Activated CD4-positive, CD25-positive, alpha-beta regulatory T cell treated with anti-CD3 and anti-CD28 coated beads, Interleukin-2, amount 50 U/mL, for 72 hours (primary cell): ENCODE measurements around the gene FTO.

ENCODE experiments used
- DNase-seq: peaks from one replicate; pipeline ENCODE4 v3.0.0; 2021

Gene FTO

DNA sequence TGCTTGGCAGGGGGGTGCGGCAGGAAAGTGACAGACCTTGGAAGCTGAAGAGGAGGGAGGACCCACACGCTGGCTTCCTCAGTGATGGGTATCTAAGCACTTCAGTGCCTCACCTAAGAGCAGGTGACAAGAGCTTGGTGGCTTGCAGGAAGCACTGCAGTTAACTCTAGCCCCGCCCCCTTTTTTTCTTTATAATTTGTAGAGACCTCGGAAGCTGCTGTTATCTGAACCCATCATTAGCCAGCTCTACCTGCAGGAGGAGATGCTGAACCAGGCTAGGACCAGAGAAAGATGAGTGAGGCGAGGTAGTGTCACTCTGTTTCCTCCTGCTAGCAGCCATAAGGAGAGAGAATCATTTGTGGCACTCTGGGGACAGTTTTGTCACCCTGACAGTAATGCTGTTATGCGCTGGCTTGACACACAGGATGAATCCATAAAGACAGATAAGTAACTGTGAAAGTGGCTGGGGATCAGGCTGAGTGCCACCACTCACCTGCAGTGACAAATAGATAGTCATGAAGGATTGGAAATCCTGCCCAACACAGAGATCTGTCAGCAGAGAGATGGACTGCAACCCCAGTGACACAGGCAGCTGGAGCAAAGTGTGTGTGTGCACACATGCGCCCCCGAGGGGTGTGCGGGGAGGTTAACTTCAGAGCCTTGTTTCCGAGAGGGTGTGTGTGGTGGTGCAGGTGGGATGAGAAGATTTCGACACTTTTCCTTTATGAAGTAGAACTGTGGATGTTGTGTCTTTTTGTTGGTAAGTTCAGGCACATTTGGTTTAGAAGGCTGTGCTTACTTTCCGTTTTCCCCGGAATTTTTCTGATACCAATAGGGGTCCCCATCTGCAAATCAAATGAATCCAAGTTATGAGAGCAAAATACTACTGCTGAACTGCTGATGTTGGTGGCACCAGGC is 358.7 kb downstream of the FTO start:
- no peak for DNase-seq

DNA sequence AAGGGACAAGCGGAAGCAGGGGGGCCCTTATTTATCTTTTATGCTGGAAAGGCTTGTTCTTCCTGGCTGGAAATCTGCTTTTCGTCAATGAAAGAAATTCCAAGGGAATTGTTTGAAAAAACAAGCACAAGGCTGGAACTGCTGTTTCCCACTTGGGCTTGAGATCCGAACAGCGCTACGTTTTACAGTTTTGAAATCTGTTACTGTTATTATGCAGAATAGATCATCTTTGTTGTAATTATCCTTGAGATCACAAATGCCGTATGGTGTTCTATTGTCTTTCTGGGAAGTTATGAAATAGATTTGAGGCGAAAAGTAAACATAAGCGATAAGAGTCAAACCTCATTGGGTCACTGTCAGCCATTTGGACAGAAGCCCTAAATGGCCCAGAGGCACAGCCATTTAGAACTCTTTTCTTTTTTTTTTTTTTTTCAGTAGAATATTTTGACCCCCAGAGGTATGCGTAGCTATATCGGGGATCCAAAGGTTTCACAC is 359.4 kb downstream of the FTO start:
- no peak for DNase-seq

DNA sequence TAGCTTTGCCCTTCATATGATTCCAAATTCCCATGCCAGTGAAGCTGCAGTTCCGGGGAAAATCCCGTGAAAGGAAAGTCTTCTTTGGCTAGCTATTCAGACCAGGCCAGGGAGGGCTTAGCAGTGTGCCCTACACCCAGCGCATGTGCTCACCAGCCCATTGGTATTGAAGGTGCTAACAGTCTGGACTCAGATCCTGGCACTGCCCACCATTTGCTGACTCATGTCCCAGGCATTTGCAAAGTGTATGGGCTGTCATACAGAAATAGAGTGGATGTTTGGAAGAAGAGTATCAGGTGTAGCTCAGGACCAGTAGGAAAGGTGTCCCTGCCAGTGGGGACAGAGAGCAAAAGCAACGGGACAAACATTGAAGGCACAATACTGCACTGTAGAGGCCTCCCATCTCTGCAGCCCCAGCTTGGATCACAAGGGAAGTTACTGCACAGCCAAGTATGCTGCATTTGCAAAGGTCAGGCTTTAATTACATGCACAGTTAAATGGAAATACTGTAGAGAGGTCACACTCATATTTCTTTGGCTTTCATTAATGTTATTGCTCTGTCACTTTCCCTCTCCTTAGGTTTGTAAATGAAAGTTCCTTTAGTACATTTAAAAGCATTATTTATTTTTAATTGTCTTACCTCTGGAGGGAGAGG is 362.6 kb downstream of the FTO start:
- no peak for DNase-seq

DNA sequence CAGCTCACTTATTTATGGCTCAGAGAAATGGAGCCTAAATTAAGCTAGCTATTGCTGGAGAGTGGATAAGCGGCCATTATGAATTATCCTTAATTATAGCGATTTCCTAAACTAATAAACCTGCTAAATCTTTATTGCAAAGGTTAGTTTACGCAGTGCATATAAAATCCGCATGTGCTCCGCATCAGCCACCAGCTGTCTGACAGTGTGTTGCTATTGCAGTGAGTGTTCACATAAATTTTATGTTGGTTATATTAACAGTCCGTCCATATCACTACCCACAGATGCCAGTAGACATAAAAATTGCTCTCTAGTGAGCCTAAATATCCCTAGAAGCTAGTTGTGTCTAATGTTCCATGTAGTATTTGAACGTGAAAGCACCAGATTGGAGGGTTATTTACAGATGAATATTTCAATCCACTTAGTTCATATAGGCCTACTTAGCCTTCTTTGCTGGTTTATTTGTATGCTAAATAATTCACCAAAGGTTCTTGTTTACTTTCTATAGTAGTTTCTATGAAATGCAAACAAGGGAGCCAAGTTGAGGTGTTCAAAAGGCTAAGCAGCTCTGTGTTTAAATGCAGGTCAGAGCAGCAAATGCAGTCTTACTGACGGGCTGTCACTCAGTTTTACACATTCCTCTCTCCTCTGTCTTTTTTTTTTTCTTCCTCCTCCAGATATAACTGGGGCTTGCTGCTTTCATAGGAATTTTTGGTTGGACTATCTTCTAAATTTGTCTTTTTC is 363.5 kb downstream of the FTO start:
- DNase-seq: no peak

DNA sequence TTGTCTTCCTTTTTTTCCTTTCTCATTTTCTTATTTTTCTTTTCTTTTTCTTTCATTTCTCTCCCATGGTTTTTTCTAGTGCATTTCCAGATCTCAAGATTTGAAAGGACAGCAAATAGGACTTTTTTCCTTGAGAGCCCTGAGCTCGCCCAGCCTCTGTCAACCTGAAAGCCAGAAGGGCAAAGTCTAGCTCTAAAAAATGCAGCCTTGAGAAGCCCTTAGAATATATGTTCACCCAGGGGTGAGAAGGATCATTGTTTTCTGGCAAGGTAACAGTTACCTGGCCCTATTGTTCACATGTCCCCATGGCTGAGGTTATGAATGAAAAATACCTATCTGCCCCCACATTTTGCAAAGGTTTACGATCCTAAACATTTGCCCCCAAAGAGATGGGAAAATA is 364.3 kb downstream of the FTO start:
- DNase-seq: no peak

DNA sequence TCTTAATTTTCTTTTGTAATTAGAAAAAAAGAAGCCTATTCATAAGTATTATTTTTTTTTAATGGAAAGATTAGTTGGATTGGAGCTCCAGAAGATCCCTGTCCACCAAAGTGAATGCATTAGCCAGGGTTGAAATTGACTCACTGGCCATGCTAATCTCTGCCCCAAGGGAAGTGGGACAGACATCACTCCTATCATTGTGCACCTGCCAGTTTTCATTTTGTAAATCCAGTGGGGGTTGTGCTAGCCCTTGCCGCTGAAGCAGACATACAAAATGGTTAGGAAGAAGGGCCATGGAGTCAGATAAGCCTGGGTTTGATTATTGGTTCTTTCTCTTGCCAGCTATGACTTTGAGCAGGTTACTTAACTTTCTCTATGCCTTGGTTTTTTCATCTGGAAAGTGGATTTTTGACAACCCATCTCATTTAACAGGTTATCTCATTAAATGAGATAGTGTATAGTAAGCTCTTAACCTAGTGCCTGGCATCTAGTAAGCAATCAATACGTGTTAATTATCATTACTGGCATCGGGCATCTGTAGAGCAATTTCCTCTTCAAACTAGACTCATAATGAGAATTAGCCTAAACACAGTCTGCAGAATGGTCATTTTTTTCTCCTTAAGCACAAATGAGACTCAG is 365.8 kb downstream of the FTO start:
- no peak for DNase-seq

DNA sequence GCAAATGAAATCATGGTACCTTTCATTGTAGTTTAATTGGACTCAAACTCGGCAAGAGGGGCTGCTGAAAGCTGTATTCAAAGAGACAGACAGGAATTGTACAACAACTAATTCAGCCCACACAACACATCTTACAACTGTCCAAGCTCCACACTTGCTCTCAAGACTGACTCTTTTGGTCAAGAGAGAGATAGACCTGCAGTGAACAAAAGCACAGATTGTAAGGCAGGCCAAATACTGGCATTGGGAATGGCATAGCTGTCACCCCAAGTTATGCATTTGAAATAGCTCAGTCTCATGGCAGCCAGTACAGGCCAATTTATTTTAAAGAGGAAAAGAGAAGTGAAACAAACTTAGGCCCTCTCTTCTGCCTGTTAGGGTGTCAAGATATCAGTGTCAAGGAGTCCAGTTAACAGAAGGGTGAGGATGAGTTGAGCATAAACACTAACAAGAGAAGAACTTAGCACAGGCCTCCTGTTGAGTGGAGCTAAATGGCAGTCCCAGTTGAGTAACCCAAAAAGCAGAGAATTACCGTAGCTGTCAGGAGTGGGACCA is 366.9 kb downstream of the FTO start:
- no peak for DNase-seq

DNA sequence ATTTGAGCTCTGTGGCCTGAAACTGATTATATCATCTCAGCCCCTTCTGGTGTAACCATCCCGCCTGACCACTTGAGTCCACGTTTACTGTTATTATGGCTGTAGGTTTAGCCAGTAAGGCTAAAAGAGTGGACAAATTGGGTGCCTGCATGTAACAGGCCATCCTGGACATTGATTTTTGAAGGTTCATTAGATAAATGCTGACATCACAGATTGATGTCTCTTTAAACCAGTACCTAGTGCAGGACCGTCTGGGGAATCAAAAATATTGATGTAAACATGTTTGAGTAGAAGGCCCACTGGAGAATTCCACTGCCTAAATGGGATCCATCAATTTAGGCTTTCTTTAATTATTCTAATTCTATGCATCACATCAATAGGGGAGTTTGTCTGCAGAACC is 367.6 kb downstream of the FTO start:
- no peak for DNase-seq

DNA sequence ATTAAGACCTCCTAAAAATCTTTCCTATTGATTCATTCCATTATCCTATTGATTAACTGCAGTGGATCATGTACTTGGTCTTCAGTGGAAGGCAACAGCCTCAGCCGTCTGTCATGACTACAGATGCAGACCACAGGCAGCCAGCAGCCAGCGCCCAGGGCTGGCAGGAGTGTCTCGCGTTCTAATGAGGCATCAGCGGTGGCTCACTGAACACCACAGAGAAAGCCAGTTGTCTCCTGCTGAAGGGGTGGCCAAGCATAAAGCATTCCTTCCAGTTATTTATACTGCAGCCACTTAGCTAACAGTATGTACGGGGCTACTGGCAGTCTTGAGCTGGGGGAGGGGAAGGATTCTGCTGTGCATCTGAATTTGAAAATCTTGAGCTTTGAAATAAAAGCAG is 368.3 kb downstream of the FTO start:
- no peak for DNase-seq

DNA sequence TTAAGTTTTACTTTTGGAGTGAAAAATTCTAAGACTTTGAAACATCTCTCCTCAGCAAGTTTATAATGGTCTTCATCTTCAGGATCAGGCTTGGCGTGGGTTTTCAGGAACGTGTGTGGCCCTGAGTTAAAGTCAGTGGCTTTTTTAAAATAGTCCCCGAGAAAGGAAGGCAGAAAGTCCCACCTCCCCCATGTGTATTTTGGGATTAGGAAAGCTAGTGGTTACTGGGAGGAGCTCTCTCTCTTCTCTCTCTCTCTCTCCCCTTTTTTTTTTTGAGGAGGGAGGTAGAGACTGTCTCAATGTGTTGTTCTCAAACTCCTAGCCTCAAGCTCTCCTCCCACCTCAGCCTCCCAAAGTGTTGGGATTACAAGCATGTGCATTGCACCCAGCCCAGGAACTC is 369.4 kb downstream of the FTO start:
- no peak for DNase-seq

DNA sequence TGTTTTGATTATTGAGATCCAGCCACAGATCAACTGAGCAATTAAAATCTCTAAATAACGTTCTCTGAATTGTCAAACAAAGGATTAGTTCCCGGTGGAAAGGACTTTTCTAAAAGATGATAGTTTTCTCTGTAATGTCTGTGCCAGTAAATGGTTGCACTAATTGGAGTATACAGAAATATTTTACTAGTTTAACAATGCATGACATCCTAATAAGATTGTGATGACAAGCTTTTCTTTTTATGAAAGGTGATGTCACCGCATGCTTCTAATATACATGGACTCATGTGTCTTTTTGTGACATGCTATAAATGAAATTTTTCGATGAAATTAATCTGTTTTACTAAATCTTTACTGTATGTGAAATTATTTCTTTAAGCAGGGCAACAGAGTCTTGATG is 371.5 kb downstream of the FTO start:
- no peak for DNase-seq

DNA sequence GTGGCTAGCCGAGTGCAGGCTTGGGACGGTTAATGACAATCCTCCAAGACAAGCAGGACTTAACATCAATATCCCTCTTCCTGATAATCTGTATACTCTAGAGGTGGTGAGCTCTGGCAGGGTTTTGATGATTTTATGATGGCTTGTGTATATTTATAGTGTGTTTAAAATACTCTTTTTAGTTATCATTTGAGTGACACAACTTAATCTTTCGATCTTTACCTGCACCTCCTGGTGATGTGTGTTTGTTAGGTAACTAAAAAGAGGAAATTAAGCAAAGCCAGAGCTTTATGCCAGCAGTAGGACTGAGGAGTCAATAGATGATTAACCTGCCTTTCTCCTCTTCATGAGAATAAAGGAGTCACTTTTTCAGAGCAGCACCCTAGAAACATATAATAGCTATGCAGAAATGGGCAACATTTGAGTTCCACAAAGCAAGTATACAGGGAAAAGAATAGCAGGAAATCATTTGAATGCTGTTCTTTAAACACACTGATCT is 372.1 kb downstream of the FTO start:
- no peak for DNase-seq

DNA sequence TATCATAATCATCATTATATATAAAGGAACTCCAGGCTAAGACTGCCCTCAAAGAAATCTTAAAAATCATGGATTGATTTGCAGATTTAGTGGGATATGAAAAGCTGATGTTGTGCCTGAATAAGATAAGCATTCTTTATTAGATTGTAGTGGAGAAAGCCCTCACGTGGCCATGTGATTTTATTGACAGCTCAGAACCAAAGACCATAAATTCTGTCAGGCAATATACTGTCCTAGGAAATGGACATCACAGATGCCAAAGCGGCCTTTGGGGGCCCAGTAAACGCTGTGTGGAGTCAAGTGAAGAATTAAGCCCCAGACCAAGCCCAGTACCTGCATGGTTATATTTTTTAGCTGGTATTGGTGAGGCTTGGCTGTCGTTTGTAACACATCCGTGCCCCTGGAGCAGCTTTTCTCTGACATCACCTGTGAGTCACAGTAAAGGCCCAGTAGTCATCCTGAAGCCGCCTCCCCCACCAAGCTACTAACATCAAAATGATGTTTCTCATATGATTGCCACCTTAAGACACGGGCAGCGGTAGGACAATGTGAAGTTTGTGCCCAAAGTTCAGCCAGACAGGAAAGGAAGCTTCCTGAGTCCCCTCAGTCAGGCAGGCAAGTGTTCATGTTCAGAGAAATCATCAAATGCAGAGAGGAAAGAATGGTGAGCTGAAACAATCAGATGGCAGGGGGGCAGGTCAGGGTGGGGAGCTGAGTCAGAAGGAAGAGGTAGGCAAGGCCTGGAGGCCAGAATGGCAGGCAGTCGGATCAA is 373.3 kb downstream of the FTO start:
- no peak for DNase-seq

DNA sequence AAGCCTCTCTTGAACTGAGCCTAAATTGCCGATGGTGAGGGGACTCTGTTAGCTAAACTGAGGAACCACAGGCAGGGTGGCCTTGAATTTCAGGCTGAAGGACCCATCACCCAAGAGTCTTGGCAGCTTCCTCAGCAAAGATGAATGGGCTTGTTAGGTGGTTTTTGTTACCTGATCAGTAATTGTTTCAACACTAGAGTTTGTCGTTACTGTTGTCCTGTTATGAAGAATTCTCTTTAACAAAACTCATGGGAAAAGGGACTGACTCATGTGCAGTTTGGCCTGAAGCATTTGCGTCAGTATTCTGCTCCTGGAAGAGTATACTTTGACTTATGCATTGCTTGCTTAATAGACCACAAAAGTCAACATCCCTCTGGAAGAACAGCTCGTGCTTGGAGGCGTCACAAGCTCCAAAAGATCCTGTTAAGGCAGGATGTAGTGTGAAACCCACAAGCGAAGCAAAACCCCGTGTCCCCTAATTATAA is 376.6 kb downstream of the FTO start:
- DNase-seq: no peak

DNA sequence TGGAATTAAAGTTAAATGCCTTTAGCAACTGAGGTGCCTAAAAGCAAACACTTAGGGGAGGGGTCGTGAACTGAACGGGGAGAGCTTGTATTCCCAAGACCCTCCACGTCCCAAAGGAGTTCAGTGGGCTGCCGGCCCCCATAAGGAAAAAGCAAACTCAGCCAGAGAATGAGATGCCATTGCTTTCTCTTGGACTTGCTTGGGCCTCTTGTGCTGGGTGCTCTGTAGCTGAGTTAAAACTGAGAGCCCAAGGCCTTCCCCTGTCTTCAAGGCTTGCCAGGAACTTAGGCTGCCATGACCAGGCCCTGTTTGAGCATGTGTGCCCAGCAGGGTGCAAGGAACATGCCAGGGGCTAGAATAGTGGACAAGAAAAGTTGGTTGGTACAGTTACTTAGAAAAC is 382.8 kb downstream of the FTO start:
- no peak for DNase-seq

DNA sequence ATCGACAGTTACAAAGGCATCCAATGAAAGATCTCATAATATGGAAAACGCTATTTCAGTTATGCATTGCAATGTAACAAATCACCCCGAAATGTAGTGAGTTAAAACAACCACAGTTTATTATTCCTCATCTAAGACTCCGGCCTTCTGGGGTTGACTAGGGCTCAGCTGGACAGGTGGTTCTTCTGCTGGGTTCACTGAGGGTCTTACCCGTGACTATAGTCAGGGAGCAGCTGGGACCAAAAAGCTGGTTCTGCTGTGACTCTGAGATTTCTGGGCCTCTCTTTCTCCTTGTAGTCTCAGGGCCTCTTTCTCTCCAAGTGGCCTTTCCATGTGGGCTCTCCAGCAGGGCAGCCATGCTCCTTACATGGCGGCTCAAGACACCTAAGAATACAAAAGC is 386.6 kb downstream of the FTO start:
- DNase-seq: no peak

DNA sequence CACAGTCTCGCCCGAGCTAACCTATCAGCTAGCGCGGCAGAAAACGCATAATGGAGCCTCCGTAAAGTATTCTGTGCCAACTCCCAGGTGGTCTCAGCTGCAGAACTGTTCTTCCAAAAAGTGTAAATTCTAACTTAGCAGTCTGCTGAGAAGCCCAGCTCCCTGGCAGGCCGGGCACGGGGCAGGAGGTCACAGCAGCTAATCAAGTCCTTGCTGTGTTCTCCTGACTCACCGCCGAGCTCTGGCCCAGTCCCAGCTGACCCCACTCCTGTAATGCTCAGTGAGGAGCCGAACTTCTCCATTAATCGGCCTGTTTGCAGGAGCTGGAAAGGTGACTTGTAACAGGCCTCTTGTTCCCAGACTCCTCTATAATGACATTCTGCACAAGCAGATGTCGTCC is 389.3 kb downstream of the FTO start:
- no peak for DNase-seq

DNA sequence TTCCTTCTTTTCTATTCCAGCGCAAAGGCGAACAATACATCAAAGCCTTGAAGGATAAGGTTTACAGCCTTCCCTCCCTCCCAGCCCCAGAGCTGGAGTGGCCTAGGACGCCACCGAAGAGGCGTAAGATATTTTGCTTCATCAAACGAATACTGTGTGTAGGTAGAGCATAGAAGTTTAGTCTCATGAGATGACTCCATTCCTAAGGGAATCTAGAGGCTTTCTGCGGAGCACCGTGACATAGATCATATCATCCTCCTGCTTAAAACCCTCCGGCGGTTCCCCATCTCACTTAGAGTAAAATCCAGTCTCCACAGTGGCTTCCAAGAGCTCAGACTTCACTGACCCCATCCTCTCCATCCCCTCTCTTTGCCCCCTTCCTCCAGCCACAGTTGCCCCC is 390.7 kb downstream of the FTO start:
- no peak for DNase-seq

DNA sequence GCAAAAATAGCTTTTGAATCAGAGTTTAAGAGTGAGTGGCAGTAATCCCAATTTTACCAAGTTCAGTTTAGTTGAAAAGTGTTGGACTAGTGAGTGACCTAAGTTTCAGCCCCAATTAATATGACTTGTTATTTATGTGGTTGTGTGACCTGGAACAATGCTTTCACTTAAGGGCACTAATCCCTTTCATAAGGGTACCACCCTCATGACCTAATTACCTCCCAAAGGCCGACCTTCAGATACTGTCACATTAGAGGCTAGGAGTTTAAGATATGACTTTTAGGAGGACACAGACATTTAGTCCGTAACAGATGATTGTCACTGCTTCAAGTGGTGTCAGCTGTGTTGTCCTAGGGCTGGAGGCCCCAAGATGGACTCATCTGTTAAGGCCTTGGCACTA is 392.7 kb downstream of the FTO start:
- no peak for DNase-seq

DNA sequence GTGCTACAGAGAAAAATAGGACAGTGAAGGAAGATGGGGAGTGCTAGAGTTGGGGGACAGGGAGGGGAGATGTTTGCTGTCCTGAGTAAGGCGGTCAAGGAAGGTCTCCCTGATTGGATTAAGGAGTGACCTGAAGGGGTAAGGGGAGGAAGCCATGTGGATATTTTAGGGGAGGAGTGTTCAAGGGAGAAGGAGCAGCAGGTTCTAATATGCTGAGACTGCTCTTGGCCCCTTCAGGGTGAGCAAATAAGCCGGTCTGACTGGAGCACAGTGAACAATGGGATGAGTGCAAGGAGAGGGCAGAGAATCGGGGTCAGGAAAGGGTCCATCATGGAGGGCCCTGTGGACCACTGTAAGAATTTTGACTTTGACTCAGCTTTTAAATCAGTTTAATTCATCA is 393.8 kb downstream of the FTO start:
- DNase-seq: no peak

DNA sequence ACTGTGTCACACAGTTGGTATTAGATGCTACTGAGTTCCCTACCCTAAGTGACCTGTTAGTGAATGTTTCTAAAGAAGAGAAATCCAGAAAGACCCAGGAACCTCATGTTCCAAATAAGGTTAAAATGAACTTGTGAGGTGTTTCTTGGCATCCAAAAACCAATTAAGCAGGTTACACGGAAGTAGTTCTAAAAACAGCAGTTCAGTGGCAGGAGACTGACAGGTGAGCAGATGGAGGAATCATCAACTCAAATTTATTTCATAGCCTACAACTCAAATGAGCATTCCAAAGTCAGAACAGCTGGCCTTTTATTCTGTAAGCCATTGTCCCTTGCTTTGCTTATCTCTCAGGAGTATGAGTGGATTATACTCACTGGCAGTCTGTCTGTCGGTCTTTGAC is 394.3 kb downstream of the FTO start:
- no peak for DNase-seq

DNA sequence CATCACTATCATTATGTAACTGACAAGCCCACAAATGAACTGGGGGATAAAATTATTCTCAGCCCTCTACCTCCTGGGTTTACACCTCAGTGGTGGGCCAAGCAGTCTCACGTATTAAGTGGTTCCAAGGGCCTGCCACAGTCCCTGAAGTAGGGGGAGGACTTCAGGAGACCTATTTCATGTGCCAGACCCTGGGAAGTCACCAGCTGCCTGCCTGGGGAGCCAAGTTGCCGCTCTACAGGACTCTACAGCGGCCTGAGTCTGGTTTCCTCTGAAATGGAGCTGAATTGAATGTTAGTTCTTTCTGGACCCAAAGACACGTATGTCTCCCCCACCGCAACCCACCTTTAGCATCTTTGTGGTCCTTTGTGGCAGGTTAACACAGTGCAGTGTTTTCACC is 395.7 kb downstream of the FTO start:
- no peak for DNase-seq
